Activated T-helper 1 cell treated with anti-CD3 and anti-CD28 coated beads, Interleukin-2, amount 50 U/mL, for 16 hours (primary cell): ENCODE data around the gene CTNNA2.

Source experiments
- DNase-seq, 2 donors: peaks; one replicate each; pipeline ENCODE4 v3.0.0-alpha.2; 2020; ENCODE audit warnings: low read depth in 1 of 2, low spot score in 1 of 2

The CTNNA2 gene

DNA sequence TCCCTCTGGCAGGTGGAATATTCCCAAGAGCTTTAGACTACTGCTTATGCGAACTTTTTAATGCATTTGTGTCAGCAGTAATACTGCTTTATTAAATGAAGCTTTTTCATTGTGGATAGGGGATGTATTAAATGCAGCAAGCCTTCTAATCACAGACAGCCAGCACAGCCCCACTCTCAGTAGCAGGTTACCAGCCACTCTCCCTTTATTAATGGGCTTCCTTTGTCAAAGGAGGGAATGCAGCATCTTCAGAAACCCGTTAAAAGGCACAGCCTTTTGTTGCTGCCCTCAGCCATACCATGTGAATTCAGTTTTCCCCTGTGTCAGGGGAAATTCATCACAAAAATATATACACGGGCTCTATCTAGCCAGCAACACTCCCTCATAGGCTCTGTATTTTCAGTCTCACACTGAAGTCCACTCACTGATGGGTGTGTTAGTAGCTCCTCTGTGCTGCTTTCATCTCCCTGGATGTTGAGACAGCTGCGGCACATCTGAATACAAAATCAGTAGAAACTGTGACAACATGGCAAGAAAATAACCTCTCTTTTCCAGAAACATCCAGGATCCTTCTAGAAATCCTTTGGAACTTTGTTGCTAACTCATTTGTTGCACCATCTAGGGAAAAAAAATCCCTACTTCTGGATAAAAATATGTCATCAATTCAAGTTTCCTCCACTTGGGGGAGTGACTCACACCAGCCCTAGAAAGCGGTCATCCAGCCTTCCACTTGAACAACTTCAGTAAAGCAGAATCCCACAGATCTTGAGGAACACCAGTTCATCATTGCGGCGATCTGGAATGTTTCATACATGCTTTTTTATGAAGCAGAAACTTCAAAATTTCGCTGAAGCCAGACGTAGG lies 743.3 kb downstream of the CTNNA2 start:
- no peak for DNase-seq

DNA sequence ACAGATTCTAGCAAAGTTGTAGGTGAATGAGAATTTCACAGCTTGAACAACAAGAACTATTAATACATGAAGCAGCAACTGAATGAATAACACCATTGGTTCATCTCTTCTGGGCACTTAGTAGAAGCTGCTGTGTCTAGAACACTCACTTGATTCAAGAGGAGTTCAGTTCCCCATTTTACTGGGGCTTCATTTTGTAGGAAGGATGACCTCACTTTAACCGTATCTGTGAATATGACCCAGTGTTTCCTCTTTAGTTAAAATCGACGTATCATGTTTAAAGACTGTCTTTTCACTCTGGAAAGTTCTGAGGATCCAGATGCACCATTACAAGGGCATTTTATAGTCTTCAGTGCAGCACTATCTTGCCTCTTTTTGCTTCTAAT lies 743.9 kb downstream of the CTNNA2 start:
- no peak for DNase-seq

DNA sequence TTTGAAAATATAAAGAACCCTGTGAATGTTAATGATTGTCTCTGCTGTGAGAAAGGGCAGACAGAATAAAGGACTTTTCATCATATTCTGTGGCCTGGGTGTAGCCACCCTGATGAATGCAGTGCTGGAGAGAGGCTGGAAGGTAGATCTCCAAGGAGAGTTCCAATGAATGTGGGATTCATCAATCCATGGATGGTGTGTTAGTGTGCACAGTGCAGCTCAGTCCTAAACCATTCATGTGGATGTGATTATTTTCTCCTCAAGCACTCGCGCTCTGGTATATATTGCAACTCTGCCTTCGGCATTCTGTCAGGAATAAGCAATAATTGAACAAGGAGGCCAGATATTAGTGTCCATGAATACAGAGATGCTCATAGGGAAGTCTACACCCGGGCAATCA lies 744.6 kb downstream of the CTNNA2 start:
- DNase-seq = no peak

DNA sequence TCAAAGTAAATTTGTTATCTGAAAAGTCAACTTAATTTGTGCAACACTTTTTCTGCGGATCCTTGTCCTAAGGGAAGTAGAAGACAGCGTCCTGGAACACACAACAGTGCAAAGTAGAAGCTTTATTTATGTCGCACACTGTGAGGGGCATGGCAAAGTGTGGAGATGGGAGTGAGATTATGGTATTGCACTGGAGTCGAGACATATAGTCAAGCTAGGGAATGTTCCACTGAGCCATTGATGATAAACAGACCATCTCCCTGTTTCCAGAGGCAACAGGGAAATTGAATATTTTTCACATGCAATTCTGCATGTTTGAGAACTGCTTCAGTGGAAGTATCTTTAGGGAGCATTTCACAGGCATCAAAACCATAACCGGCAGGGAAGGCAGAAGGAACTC lies 745.5 kb downstream of the CTNNA2 start:
- DNase-seq = no peak

DNA sequence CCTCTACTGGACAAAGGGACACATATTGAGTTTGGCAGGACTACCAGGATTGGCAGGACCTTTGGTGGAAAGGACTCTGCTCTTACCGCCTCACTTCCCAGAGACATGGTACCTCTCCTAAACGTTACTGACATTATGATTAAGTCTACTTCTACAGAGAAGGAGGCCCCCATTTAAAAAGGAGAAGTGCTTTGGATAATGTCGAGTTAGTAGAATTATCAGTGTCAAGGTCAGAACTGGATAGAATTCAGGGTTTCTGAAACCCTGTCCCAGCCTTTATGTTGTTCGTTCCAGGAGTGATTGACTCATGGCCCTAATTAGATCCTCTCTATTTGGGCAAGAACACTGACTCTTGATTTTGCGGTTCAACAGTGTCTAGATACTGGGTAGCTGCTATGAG lies 745.9 kb downstream of the CTNNA2 start:
- no peak for DNase-seq

DNA sequence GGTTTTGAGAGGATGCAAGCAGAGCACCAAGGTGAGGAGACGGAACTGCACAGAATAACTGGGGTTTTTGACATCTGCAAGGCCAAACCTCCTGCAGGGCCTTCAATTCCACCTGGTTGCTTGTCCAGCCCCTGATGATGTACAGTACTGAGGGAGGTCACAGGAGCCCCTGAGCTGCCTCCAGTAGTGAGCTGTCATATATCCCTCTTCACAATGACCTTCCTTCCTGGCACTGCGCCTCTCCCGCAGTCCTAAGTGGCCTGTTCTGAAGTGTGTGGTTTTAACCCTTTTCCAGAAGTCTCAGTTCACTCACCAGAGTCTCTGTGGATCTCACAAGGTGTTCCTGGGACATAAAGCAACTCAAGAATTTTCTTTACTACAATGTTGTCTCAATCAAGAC lies 746.4 kb downstream of the CTNNA2 start:
- no peak for DNase-seq

DNA sequence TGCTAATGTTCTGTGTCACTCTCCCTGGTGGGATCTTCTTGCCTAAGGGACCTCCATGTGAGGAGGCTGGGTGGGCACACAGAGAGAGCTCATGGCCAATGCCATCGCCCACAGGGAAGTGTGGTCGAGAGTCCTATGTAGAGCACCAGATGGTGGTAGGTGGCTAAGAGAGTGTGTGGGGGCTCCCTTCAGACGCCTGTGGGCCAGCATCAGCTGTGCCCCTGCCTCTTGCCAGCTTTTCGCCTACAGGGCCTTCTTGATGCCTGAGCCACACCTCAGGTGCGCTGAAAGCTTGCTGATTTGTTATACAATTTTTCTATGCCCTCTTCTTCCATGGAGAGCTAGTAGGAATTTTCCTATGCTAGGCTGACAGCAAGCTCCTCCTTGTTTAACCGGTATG lies 753.4 kb downstream of the CTNNA2 start:
- DNase-seq = no peak

DNA sequence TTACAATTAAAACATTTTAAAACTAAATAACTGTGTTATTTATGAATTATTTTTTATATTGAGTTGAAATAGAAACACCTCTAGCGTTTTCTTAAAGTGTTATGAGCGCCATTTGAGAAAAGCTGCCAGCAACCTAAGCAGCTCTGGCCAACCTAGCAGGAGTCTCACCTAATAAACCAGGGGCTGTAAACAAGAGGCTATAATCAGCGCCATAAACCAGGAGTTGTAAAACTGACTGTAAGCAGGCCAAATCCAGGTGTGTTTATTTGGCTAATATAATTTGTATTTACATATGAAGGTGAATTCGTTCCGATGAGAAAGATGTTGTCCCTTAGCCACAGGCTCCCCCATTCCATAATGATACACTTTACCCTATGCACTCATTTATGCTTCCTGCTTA lies 757.0 kb downstream of the CTNNA2 start:
- DNase-seq = no peak

DNA sequence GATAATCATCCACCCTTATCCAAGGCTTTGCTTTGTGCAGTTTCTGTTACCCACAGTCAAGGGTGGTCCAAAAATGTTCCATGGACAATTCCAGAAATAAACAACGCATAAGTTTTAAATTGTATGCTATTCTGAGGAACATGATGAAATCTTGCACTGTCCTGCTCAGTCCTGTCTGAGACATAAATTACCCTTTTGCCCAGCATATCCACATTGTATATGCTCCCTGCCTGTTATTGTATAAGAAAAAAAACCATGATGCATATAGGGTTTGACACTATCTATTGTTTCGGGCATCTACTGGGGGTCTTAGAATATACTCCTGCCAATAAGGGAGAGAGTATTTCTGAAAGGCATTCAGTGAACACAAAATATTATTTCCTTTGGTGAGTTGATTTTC lies 767.7 kb downstream of the CTNNA2 start:
- no peak for DNase-seq

DNA sequence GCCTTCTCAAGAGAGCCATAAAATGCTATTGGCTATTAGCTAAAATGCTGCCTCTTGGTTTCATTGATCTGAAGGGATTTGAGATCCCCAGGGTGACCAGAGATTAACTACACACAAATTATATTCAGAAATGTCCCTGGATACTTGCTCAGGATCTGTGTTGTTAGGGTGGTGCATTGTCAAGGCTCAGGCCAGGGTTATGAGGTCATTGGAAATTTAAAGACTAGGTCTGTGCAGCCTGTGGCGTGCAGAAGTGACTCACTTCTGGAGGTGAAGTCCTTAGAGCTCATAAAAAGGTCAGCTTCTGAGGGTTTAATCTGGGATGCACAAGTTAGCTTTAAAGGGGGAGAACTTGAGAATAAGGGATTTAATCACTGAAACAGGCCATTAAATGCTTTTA lies 768.2 kb downstream of the CTNNA2 start:
- no peak for DNase-seq

DNA sequence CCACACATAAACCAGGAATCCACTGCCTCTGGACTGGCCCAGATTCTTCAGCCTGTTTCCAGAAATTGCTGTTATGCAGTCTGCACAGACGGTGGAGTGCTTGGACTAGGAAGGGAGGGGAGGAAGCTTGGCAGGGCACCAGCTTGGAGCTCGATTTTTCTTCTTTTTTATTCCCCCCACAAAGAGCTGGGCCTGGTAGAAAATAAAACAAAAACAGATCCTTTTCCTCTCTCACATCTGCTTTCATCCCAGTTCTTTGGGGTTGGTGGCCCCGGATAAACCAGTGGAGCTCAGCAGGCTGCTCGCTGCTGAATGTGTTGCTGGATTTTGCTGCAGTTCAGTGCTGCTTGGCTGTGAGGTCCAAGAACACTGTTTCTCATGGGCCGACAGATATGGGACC lies 775.7 kb downstream of the CTNNA2 start:
- DNase-seq = no peak

DNA sequence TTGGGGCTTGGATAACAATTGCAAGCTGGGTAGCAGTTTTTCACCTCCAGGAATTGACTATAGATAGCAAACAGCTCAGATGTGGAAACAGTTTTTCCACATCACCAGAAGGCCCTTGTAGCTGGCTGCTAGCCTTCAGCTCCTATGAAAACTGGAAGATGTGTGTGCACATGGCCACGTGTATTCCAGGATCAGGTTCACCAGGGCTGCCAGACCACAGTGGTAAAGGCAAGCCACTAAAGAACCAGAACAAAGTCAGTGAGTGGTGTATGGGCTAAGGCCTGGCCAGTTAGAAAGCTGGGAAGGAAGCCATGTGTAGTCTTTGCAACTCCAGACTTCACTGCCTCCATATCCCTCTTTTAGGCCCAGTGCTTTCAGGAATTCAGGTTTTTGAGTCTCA lies 778.8 kb downstream of the CTNNA2 start:
- no peak for DNase-seq

DNA sequence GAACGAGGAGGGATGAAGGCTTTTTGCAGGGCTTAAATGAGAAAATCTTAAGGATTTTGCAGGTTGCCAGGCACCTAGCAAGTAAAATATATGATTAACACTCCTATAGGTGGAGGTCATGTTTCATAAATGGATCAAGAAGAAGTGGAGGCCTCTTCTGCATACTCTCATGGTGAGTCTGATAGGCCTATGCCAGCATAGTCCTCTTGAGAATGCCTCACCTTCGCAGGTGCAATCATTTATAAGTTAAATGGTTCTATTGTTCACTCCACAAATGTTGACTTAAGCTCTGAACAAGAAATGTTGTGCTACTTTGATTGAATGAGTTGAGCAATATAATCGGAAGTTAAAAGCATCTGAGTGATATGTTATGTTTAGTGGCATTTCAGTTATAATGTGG lies 779.6 kb downstream of the CTNNA2 start:
- DNase-seq = no peak

DNA sequence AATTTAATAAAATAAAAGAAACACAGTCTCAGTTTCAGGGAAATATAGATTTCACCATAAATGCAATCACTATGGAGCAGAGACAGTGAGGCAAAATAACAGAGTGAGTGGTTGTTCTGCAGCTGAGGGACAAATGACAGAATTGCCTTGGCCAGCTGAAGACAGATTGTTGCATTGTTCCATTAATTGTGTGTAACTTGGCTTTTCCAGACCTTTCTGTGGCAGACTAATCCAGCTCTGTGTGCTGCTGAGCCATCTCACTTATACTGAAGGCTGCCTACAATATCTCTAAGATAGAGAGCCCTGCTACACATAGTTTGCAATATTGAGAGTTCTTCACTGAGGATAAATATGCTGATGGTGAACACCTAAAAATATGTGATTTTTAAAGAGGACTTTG lies 780.2 kb downstream of the CTNNA2 start:
- no peak for DNase-seq

DNA sequence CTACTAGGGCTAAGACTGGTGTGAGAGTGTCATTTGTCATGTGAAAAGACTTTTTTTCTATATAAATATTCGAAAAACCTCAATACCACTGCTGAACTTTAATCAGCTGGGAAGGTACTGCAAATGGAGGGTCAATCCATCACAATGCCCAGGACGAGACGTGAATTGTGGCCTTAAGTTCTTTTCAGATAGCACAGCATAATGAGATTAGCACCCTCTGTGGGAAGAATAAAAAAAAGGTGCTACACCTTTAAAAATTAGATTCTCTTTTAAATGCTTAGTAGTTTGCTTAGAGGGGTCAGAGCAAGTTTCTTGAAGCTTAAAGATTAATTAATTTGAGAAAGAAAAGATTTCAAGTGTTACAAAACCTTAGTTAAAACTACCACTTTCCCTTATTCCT lies 786.1 kb downstream of the CTNNA2 start:
- no peak for DNase-seq

DNA sequence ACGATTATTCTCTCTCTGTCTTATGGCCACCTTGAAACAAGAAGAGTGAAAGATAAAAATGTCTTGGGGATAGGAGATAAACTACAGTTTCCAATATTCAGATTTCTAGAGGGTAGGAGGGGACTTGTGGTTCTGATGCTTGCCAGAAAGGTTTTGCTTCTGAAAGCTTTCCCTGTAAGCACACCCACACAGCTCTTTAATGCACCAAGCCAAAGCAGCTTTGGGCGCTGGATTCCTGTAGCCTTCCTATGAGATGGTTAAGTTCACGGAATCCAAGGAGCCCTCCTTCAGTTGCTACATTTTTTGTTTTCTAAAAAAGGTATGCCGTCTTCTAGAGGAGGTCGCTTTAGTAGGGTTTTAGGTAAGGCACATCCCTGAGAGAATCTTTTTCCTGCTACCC lies 786.8 kb downstream of the CTNNA2 start:
- no peak for DNase-seq

DNA sequence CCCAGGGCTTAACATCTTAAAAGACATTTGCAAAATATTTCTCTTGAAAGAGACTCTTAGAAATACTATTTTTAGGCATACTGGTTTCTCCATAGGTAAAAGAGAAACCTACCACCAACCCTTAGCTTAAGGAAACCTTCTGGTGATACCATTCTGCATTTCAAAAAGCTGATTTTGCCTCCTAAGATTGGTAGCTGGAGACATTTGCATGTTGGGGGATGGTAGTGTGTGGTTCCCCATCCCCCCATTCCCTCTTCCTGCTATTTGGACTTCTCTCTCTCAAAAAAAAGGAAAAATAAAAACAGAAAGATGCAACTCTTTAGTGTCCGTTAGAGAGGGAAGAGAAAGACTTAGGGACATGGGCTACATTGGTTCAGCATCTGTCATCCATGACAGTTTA lies 787.5 kb downstream of the CTNNA2 start:
- DNase-seq = no peak

DNA sequence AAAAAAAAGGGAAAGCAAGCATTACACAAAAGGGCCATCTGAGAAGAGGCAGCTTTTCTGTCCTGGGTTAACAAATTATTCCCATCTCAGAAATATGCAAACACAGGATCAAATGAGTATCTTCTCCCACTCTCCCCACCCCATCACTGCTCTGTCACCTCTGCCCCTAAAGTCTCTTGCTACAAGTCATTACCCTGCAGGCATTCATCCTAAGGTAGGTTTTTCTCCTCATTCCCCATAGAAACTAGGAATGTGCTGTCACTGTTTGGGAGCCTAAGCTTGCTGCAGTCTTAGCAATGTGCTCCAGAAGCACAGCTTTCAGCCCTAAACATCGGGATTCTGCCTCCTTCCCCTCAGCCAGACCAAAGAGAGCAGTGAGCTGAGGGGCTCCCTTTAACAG lies 788.1 kb downstream of the CTNNA2 start:
- no peak for DNase-seq

DNA sequence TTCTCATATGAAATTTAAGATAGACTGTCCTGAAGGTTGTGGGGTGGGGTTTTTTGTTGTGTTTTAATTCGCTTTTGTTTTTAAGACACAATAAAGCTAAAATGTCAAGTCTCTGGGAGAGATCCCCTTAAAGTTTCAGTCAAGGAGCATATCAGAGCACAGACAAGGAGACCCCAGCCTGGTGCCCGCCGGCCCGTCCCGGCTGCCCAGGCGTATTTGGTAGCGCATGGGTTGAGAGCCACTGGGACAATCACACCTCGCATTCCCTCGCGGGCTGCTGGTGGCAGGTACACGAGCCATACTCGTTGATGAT lies 789.1 kb downstream of the CTNNA2 start:
- no peak for DNase-seq

DNA sequence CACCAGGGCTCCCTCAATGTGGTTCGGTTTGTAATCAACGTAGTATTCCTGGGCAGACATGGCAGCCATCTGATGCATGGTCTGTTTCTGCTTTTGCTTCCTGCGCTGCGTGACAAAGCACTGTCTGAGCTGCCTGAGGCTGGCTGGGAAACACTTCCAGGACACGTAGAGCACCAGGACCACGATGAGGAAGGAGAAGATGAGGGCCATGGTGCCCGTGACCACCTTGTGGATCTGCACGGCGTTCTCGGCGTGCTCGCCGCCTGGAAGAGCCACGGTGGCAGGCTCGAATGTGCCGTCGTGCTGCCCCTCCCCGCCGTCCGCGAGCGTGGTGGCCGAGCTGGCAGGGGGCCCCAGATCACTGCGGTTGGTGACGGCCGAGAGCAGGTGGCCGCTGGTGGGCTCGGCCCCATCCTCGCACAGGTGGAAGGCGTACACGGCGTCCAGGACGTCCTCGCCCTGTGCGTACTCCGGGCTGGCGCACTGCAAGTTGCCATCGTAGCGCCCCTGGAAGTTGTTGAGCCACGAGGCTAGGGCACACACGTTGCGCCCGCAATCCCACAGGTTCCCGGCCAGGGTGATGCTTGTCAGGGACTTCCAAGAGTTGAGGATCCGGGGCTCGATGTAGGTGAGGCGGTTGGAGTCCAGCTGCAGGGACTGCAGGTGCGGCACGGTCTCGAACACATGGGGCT lies 789.6 kb downstream of the CTNNA2 start:
- DNase-seq = no peak

DNA sequence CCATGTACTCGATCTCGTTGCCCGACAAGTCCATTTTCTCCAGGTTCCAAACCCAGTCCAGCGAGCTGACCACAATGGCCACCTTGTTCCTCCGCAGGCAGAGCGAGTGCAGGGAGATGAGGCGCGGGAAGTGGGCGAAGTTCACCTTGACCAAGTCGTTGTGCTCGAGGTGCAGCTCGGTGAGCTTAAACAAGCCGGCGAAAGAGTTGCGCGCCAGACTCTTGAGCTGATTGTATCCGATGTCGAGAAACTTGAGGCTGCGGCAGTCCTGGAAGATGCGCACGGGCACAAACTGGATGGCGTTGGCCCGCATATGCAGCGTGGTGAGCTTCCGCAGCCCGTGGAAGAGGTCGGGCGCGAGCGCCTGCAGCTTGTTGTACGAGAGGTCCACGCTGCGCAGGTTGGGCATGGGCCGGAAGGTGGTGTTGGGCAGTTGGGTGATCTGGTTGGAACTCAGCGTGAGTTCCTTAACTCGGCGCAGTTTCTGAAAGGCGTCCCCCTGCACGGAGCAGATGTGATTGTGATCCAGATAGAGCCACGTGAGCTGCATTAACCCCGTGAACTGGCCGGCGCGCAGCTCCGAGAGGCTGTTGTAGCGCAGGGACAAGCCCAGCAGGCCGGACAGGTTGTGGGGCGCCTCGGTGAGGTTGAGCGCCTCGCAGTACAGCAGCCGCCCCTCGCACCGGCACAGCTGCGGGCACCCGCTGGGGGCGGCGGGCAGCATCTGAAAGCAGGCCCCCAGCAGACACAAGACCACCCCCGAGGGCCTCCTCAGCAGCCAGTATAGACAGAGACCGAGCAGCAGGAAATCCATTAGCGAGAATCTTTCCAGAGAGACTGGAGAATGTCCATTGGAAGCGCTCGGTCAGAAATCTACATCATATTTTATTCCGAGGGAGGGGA lies 790.4 kb downstream of the CTNNA2 start:
- DNase-seq = no peak
